NOMO-1 treated with DMSO at 0.1 percent for 48 hours (cell line): ENCODE measurements around the gene GLRA2.

Source experiments
- DNase-seq: peaks from one replicate; lab custom pipeline; 2025; ENCODE audit not compliant: unreplicated experiment; lab: John Stamatoyannopoulos, UW

Gene GLRA2

DNA sequence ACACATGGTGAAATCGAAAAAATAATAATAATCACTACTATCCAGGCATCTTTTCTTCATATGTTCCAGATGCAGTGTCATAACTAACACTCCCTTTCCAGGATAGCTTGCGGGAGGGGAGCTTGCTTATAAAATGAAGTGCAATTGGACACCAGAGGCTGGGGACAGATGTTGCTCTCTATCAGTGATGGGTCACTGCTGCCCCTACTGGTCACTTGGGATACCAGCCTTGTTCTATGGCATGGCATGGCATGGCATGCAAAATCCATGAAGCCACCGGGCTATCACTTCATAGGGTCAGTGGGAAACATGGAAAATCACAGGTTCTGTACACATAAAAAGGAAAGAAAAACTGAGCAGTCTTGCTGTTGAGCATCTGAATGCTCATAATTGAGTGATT lies 168.1 kb downstream of the GLRA2 start:
- peak; percentile 2 for DNase-seq

- DNase-seq, result no peak
Observed at GRCh38 chrX:14698790-14699189, 169.5 kb downstream of the GLRA2 start.

- DNase-seq, result no peak
Observed at GRCh38 chrX:14700982-14701381, 171.6 kb downstream of the GLRA2 start.

- DNase-seq, result no peak
Observed at GRCh38 chrX:14702145-14702544, 172.8 kb downstream of the GLRA2 start.

GRCh38 chrX:14712096-14712495 lies 182.8 kb downstream of the GLRA2 start:
- DNase-seq, result no peak

GRCh38 chrX:14717949-14718348 lies 188.6 kb downstream of the GLRA2 start:
- DNase-seq, result no peak

DNA sequence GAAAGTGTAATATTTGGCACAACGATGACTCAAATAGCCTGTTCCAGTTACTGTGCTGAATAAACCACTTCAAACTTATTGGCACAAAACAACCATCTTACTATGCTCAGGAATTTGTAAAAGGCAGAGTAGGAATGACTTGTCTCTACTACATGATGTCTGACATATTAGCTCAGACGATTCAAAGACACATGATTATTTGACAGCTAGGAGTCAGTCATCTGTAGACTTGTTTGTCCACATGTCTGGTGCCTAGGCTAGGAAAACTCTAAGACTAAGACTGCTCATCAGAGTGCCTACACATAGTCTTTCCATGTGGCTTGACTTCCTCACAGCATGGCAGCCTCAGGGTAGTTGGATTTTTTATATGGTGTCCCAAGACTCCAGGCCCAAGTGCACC lies 189.1 kb downstream of the GLRA2 start:
- DNase-seq, result no peak

DNA sequence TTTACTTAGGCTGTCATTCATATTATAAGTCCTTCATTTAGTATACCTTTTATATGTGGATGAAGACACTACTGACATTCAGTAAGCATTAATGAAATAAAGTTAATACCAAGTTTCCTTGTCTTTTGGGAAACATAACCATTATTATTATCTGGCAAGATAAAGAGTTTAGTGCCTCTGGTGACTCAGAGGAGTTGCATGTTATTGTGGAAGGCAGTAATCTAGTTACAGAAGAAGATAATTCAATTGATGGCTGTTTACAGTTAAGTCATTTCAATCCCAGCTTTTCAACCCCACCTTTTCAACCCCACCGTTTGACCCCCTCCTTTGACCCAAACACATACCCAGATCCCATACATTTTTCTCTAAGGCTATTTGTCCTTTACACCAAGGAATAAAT lies 199.7 kb downstream of the GLRA2 start:
- no peak for DNase-seq

GRCh38 chrX:14738643-14739042 lies 209.3 kb downstream of the GLRA2 start:
- no peak for DNase-seq

DNA sequence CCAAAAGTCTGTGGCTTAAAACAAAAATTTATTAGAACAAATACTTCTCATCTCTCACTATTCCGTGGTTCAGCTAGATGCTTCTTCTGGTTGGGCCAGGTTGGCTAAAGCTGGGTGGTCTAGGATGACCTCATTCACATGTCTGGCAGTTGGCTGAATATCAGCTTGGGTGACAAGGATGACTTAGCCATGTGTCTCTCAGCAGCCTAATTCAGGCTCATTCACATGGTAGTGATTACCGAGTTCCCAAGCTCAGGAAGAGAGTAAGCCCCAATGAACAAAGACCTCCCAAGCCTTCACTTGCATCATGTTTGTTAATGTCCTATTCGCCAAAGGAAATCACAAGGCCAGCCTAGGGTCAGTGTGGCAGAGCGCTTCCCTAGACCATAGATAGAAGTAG lies 224.1 kb downstream of the GLRA2 start:
- DNase-seq, result no peak

DNA sequence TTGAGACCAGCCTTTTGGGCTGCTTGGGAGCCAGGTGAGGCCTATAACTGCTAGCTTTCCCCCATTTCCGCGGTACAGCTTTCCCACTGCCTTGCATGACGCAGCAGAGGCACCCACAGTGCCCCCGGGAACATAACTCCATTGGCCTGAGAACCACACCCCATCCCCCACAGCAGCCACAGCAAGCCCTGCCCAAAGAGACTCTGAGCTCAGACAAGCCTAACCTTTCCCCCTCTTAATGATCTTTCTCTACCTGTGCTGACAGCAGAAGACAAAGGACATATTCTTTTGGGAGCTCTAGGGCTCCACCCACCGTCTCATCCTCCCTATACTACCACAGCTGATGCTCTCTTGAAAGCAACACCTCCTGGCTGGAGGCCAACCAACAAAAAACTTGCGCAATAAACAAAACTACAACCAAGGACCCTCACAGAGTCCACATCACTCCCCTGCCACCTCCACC lies 228.7 kb downstream of the GLRA2 start:
- DNase-seq, result no peak

GRCh38 chrX:14775416-14775815 lies 246.1 kb downstream of the GLRA2 start:
- no peak for DNase-seq

DNA sequence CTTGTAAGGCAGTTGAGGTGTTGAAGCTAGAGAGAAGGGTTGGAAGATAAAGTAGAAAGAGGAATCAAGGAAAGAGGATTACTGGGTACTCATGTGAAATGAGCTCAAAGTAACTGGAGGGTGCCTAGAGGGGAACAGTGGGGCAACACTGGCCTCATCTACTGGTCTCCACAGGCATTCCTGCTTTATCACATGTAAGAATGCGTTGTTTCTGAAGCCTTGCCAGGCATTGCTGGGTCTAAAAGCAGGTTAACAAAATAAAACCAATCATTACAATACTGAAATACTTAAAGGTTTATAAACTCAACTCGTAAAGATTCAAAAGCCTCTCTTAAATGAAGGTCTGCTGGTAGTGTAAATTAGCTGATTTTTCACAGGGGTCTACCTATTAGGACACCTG lies 247.6 kb downstream of the GLRA2 start:
- DNase-seq, result no peak

GRCh38 chrX:14777525-14777924 lies 248.2 kb downstream of the GLRA2 start:
- DNase-seq, result peak; percentile 37

DNA sequence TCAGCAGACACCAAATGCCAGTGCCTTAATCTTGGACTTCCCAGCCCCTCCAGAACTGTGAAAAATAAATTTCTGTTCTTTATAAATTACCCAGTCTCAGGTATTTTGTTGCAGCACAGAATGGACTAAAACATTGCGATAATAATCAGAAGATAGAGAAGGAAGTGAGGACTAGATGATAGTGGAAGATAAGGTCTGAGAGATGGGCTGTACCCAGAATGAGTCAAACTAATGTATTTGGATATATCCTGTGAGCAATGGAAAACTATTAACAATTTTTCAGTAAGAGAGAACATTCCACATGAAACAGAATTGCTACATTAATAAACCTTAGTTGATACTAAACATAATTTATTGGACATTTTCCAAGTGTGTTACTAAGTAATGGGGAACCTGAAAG lies 250.2 kb downstream of the GLRA2 start:
- peak; percentile 10 for DNase-seq
